Measurements from ENCODE around the gene THOC7. TPM values are rescaled to one million over a fixed set of nuclear protein-coding genes. Genes with fewer than 3 reads are reported as not detected.

Gene THOC7
- 43.6 TPM for total RNA-seq

DNA sequence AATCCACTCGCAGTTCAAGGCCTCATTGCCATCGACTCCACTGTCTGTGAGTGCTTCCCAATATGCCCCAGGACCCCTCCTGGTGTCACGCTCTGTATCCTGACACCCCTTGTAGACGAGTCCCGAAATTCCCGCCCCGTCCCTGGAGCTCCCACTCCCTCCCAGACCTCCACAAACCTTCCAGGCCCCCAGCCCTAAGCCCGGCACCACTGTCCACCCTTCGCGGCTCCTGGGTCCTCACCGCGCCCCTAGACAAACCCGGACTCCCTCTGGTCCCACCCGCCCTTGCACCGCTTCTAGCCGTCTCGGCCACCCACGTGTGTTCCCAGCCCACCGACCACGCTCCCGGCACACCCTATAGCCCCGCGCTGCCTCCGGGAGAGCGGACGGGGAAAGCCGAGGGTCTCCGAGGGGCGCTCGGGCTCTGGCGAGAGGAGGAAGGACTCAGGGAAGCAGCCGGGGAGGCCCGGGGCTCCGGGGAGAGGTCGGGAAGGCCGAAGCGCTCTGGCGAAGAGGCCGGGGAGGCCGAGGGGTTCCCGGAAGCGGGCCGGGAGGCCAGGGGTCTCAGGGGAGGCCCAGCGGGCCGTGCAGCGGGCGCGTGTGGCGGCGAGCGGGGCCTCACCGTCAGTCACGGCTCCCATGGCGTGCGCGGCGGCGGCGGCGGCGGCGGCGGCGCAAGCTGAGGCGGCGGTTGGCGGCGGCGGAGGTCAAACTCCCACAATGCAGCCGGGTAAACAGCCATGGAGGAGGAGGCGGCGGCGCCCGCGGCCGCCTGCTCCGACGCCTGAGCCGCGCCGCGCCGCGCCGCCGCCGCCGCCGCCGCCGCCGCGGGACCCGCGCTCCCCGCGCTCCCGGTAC lies at the start of gene THOC7, which contains the start of gene ATXN7:
TSS of gene THOC7 (minus strand) at position 656 of the 858 bp plus-strand sequence. CDS start at position 641, 15 bp downstream.
TSS of gene ATXN7 (plus strand) at position 718 of the 858 bp plus-strand sequence. CDS start 48,732 bp downstream, outside the sequence.
- DNase-seq, result peak; percentile 80

DNA sequence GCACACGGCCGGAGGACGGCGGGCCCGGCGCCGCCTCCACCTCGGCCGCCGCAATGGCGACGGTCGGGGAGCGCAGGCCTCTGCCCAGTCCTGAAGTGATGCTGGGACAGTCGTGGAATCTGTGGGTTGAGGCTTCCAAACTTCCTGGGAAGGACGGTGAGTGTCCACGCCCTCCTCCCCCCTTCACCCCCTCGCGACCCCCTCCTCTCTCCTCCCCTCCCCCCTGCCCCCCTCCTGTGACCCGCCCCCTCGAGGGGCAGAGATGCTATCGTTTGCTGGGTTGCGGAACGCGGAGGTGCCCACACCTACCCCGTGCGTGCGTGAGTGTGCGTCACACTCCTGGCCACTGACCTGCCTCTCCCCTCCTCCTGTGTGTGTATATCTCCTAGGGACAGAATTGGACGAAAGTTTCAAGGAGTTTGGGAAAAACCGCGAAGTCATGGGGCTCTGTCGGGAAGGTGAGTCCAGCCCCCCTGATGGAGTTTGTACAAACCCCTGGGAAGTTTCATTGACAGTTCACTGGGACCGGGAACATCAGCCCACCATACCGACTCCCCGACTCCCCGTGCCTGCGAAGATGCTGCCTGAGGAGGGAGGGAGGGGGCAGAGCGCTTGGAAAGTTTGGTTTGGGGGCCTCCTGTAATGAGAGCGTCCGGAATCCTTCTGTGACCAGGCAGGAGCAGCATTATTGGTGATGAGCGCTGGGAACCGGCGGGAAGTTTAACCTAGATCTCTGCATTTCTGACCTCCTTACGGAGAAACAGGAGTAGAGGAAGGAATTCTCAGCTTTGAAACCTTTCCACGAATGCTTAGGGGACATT lies 49.4 kb upstream of the THOC7 start:
- DNase-seq, result peak; percentile 64

DNA sequence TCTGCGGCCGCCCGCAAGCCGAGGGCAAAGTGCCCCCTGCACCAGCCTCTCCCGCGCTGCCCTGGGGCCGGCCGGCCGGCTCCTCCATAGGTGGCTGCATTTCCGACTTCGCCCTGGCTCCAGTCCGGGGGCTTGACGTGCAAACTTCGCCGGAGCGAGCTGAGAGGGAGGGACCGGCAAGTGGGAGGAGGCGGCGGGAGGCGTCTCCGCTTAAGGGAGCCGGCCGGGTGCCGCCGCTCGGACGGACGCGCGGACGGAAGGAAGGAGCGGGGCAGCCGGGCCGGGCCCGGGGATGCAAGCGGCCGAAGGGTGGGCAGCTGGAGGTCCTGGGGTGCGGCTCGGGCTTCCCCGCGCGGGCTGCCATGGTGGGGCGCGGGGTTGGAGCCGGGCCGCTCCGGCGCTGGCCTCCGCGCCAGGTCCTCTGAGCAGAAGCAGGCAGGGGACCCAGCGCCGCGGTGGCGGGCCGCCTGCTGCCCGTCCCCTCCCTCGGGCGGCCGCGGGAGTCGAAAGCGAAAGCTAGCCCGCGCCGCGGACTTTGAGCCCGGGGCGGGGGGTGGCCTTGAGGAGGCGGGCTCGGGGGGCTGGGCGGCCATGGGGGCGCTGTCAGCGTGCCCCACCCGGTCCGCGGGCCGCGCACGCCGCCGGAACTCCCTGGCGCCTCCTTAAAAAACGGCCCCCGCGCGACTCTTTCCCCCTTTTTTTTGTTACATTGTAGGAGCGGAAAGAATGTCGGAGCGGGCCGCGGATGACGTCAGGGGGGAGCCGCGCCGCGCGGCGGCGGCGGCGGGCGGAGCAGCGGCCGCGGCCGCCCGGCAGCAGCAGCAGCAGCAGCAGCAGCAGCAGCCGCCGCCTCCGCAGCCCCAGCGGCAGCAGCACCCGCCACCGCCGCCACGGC lies 48.5 kb upstream of the THOC7 start, which contains the start of gene SCAANT1:
TSS of gene SCAANT1 (minus strand) at position 511 of the 895 bp plus-strand sequence.
- peak; percentile 95 for DNase-seq

DNA sequence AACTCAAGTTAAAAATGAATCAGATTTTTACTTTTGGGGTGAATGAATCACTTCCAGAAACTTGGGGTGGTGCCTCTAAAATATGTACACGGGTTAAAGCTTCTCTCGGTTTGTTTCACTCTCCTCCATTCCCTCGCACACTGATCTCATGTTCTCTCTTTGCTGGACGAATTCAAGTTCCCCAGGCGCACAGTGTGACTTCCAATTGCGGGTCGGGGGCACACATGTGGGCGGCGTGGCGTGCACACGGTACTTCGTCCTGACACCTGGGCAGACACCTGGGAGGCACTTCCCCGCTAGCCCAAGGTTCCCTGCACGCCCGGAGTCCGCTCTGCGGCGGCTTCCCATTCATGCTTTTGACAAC lies 47.9 kb upstream of the THOC7 start:
- DNase-seq, result no peak

DNA sequence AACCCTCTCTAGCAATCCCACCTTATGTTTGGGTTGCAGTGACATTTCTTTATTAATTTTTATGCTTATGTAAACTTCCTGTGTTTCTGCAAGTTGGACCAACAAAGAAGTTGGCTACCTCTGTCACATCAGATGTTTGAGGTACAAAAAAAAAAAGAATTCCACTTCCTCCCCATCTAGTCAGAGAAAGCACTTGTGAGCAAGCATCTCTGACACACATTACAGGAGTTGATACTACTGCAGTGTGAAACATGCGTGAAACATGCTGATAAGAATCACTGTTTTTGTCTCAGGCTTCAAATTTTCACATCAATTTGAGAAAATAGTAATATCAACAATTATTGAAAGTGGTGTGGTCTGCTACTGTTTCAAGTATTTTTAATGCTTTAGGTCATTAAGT lies 47.3 kb upstream of the THOC7 start:
- DNase-seq, result no peak

DNA sequence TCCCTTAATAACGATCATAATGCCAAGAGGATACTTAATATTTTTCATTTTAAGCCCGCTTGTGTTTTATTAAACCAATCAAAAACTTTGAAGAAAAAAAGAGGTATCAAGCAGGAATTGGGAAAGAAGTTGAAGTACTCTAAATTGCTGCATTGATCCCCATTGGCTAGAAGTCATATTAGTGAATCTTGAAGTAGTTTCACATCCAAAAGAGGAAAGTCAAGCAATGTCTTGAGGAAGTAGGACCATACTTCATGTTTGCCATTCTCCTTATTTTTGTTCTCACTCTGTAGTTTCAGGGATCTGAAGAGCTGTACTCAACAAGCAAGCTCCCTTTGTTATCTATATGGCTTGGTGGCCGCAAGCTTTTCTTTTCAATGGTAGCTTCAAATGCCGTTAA lies 46.4 kb upstream of the THOC7 start:
- no peak for DNase-seq

DNA sequence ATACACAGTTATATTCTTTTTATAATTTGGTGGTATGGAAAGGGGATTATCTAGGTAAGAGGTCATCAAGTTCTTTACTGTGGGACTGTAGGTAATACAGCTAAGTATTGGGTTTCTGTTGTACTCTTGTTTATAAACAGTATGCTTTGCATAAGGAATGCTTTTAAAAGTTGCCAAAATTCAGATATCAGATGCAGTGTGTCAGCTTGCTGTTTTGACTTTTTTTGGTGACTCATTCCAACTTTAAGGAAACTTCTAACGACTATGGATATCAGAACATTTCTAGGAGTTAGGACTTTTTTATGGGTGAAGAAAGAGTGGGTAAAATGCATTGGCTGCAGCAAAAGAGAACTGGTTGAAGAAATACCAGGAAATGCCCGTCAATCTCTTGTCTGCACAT lies 45.8 kb upstream of the THOC7 start:
- DNase-seq, result no peak

DNA sequence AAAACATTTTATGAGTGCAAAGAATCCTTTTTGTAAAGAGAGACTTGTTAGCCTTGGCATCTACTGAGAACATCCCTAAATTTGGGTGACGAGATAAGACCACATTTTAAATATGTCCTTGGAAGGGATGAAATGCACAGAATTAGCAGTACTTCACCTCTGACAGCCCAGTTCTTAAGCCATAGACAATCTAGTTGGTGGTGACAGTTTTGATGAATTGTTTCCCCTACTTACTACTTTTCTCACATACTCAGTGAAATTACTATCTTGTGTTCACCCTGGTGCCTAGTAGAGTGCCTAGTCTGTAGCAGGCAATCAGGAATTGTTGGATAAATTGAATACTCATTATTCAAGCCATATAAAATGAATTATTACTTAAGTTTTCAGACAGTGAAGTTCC lies 45.2 kb upstream of the THOC7 start:
- DNase-seq, result no peak

DNA sequence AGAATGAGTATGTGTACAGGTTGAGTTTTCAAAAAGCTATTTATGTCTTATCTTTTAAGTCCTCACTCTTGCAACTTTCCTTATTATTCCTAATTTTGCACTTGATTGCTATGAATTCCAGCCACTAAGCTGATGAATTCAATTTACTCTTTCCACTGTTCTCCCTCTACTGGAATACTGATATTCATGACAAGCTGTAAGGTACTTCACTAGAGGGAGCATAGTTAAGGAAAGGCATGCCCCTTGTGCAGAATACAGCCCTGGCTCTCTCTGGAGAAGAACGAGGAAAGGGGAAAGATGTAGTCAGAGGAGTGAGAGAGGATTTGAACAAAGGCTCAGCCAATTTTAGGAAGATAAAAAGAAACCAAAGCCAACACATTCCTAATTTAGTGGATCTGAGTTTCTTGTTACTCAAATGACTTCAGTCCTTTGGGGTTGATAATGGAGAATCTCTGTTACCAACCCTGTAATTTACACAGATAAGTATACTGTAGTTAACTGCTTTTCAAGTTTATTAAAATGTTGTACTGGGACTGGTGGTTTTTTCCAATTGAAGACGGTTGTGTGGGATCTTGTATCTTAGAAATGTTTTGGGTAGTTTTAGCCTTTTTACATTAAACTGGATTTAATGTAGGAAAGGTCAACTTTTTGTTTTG lies 44.6 kb upstream of the THOC7 start:
- peak; percentile 19 for DNase-seq

DNA sequence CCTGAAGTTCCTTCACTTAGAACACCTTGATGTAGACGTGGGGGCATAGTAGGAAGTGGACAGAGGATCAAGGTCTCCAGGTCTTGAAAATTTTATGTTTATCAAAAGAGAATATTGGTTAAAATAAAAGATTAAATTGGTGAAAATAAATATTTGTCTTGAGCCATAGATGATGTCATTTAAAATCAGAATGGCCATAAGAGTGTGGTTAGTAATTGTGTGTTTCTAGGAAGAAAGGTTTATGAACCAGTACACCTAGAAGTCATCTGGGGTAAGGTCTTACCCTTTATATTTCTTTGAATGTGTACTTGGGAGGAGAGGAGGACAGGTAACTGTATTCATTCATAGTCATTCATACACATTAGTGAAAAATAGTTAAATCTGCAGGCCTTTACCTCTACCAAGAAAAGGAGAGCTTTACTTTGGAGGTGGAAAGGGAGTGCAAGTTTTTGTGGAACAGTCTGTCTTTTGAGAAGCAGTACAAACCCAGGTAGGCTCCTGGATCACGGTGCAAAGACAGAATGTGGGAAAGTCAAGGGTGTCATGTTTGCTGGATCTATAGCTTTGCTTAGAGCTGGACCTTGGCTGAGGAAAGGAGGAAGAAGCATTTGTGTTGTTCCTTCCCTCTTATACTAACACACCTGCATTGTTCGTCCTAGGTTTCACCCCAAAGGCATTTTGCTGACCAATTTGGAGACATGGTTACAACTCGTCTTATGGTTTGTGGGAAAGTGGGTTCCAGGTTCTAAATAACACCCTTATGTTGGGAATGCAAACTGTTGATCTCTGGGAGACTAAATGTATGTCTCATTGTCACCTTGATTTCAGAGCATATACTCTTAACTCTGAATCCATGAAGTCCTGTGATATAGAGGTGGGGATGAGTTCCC lies 42.4 kb upstream of the THOC7 start:
- DNase-seq, result no peak

DNA sequence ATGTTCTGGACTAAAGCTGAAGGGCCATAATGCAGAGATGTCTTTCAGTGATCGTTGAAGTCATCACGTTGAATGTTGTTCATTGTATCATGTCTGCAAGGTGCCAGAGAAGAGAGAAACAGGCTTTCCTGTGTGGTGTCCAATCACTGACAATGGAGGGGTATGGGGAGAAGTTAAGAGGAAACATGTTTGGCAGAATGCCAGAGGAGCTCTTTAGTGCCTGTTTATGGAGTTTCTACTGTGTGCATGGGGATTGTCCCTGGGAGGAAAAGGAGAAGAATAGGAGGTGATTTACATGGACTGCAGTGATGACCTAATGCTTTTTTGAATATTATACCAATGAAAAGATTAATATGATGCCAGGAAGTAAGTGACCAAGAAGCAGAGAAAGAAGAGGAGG lies 36.9 kb upstream of the THOC7 start:
- peak; percentile 12 for DNase-seq

DNA sequence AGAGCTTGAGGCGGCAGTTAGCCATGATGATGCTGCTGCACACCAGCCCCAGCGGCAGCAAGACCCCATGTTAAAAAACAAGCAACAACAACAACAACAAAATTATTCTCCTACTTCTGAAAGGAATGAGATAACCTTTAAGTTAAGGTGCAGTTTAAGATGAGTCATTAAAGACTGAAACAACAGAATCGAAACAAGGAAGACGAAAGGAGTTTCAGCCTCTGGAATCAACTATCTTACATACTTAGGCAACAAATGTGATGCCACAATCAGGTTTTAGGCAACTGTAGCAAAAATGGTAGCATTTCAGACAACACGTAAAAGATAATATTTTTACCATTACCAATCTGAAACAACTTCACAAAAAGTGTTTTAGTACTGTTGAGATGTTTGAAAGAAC lies 36.4 kb upstream of the THOC7 start:
- DNase-seq, result no peak

DNA sequence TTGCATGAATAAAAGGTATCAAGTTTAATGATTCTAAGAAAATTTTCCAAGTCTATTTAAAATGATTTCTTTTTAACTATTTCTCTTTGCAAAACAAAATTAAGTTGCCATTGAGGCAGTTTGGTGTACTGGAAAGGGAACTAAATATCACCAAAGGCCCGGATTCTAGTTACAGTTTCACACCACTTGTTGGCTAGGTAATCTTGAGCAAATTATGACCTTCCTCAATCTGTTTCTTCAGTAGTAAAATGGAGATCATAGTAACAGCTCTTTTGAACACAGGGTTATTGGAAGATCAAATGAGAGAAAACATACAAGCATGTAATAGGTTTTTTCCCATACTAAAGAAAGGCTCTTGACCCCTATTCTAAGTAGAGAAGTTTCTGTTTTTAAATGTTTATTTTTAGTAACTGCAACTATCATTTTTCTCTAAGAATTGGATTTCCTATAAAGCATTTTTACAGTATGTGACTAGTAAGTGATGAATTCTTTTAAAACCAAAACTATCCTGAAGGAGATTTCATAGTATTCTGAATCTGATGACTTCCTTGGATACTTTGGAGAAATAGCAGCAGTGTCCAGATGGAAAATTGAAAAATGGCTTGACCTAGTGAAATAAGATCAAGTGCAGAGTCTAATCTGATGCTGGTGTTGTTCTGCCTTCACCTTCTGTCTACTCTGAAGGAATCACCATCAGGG lies 32.9 kb upstream of the THOC7 start:
- no peak for DNase-seq

DNA sequence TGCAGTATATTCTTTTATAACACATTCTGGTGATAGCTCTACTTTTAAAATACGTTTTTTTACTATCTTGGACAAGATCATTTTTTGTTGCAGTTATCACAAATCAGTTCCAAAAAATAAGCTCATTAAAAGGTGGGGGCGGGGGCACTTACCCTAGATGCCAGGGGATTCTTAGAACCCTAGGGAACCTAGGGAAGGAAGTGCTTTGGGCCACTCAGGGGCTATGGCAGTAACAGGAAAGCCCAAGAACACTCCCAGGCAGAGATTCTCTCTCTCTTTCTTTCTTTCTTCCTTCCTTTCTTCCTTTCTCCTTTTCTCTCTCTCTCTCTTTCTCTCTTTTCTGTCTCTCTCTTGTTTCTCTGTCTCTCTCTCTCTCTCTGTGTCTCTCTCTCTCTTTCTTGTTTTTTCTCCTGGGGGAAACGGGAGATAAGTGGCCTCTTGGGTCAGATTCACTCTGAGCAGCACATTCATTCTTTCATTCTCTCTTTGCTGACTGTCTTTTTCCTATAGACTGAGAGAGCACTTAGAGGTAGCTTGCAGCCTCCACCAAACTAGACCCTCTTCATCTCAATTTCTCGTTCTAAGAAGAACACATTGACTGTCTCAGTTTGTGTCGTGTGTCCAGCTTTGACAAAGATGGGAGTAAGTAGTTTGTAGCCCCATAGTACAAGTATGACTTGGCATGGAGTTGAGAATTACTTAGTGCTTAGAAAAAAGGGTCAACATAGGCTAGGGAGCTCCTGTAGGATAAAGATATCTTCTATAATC lies 32.0 kb upstream of the THOC7 start:
- no peak for DNase-seq

DNA sequence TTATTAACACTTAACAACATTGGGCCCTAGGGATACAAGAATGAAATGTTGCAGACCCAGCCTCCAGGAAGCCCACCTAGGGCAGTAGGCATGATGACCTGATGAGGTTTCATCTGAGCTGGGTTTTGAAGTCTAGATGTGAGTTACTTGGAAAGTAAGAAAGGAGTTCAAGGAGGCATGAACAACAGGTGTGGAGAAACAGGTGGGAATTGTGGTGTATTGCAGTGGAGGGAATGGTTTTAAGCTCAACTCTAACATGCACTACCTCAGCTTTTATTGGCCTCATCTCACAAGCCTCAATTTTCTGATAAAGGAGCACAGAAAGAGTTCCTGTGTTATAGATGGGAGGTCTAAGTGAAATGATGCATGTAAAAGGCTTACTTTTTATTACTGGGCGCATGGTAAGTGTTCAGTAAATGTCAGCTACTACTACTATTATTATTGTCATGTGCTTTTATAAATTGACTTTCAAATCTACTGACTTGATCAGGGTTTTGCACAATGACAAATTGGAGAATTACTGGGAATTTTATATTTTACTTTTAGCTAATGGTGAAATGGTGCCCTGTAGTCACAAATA lies 29.3 kb upstream of the THOC7 start:
- no peak for DNase-seq

DNA sequence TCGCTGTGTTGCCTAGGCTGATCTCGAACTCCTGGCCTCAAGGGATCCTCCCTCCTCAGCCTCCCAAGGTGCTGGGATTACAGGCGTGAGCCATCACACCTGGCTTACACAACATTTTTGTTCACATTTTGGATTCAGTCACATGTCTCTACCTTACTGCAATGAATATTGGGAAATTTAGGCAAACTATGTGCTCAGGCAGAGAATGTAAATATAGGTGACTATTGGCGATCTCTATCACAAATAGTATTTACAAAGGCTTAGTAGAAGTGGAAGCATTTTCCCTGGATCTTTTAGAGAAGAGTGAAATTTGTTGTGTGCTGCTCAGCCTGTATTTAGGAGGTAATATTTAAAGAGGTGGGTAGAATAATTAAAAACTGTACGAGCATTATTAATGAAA lies 27.9 kb upstream of the THOC7 start:
- DNase-seq, result no peak

DNA sequence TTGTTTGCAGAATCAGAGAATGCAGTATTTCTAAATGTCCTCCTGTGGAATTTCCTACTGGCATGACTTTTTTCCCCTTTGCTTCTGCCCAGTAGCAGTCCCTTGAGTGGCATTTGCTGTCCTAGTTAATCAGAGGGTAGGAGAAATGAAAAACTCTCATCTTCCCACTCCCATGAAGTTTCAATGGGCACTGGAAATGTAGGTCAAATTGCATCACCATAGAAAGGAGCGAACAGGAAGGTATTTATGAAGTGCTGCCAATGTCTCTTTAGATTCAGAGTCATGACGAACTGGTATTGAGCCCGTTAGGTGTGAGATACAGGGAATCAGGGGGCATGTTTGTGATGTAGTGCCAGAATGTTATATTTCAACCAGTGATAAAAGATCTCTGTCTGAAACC lies 23.3 kb upstream of the THOC7 start:
- no peak for DNase-seq

DNA sequence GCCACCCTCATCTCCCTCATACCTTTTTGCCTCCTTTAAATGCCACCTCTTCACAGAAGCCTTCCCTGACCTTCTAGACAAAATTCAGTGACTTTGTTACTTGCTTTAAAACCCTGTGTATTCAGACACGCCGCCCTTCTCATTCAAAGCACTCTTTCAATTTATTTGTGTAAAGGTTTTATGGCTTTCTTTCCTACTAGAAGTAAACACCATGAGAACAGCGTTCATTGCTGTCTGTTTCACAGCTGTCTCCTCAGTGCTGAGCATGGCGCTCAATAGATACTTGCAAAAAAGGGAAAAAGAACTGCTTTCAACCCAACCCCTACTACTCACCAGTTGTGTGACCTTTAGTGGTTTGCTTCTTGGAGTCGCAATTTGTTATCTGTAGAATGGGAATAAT lies 17.0 kb upstream of the THOC7 start:
- DNase-seq, result no peak

Data from tongue (tissue), 2 donors.